GM21367 (cell line): ENCODE data around the gene CLIC5.
"Not testable (repeated sequence)": the region's sequence is repeated elsewhere in the genome, so short reads cannot be mapped to it uniquely, and the experiment has no call there.

Experiments used
- ATAC-seq: cut with Tn5 transposase; IDR thresholded peaks from one replicate; pipeline ENCODE4 v1.9.1; 2021; ENCODE audit not compliant: unreplicated experiment

The CLIC5 gene

GRCh38 chr6:45929421-45930361 lies 86.0 kb downstream of the CLIC5 start:
- no peak for ATAC-seq

DNA sequence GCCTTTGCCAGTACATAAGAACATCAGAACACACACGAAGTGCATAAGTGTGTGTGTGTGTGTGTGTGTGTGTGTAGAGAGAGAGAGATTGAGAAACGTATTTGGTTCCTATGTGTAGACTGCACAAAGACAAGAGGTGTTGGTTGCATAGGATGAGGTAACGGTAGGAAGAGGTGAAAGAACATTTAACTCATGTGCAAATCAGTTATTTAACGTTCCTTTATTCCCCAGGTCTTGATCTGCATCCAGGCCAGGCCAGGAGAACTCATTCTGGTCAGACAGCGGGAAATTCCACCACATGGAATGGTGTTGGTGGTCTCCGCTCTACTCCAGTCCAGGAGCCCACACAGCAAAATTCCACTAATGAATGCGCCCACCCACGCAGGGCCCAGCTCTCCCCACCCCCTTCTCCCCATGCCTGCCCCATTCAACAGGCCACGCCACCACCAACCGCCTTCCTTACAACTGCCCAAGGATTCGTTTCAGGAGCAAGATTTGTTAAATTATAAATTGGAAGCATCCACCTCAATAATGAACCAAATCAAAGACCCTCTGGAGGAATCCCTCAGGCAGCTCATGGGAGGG lies 86.8 kb downstream of the CLIC5 start:
- no peak for ATAC-seq

DNA sequence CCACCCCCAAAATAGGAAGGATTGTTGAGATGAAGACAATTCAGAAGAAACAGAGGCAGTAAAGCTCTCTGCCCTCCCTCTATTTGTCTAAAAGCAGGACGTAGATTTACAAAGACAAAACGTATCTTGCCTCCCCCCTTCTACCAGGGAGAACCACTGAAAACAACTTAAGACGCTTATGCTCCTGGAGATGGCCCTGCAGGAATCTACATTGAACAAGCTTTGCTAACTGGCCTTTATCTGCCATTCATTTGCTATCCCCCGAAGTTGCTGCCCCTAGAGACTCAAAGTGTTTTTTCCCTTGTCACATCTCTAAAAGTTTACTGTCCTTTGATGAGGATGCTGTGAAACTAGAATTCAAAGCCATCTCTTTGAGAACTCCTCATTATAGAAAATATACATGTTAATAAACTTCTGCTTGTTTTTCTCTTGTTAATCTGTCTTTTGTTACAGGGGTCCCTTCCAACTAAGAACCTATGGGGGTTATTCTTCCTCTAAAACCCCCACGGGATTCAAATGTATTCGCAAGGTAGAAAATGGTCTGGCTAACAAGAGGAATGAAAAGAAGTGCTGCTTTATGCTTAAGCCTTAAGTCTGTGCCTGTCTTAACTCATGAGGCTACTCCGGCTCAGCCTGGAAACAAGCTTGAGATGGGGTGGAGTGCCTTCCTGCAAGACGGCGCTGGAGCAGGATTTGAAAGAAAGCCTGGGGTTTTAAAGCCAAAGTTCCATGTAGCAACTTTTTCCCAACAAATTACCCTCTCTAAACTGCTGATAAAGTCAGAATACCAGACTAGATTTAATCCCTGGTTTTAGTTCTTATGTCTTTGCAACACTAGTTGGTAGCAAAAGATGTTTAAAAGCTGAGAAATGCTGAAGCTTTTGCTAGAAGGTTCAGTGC lies 88.0 kb downstream of the CLIC5 start:
- no peak for ATAC-seq

DNA sequence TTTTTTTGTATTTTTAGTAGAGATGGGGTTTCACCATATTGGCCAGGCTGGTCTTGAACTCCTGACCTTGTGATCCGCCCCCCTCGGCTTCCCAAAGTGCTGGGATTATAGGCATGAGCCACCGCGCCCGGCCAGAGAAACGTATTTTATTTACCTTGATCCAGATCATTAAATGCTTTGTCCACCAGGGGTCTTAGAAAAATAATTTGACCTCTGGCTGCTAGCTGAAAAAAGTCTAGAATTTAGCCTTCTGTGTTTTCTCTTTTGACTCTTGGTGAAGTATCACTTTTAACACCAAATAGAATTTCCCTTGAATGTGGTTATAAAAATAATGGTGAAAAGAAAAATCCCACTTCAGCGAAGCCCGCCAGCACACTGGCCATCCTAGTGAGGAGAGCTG lies 89.2 kb downstream of the CLIC5 start:
- not testable (repeated sequence) for ATAC-seq

- no peak for ATAC-seq
These were observed 90.8 kb downstream of the CLIC5 start for GRCh38 chr6:45924763-45925342.

DNA sequence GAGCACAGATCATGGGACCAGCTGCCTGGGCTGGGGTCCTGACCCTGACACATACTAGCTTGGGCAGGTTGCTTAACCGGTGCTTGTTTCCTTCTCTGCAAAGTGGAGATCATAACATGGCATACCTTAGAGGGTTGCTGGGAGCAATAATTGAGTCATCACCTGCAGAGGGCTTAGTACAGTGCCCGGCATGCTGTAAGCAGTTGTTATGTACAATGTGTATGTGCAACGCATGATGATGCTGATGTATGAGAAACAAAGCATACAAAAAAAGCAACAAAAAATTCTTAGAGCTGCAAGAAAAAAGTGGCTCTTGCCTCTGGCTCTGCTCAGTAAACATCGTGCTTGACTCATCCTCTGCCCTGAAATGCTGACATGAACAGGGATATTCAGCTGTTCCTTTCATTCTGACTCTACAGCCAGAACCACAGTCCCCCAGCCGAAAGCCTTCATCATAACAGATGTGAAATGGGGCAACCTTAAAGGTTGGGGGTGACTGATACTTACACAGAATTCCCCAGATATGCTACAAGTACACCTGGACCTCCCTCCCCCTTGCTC lies 91.7 kb downstream of the CLIC5 start:
- ATAC-seq = no peak

GRCh38 chr6:45922728-45923351 lies 92.8 kb downstream of the CLIC5 start:
- no peak for ATAC-seq

- ATAC-seq = no peak
These were observed 93.9 kb downstream of the CLIC5 start for GRCh38 chr6:45921691-45922281.

- no peak for ATAC-seq
These were observed 94.7 kb downstream of the CLIC5 start for GRCh38 chr6:45920819-45921511.

DNA sequence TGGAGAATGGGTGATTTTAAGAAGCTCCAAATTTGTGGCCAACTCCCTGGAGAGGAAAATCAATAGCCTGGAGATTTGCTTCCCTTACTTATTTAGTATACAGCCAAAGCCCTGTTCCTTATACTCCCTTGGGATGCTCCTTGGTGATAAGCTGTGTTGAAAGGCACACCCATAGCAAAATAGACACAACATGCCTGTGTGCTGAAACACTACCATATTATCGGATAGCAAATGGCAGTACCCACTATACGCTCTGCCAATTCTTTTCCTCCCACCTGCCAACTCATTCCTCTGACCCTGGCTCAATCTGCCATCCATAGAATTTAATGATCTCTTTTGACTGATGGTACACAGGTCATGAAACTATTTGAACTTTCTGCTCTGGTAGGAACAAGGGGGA lies 98.2 kb downstream of the CLIC5 start:
- no peak for ATAC-seq

- ATAC-seq = no peak
These were observed 99.0 kb downstream of the CLIC5 start for GRCh38 chr6:45916692-45917091.

DNA sequence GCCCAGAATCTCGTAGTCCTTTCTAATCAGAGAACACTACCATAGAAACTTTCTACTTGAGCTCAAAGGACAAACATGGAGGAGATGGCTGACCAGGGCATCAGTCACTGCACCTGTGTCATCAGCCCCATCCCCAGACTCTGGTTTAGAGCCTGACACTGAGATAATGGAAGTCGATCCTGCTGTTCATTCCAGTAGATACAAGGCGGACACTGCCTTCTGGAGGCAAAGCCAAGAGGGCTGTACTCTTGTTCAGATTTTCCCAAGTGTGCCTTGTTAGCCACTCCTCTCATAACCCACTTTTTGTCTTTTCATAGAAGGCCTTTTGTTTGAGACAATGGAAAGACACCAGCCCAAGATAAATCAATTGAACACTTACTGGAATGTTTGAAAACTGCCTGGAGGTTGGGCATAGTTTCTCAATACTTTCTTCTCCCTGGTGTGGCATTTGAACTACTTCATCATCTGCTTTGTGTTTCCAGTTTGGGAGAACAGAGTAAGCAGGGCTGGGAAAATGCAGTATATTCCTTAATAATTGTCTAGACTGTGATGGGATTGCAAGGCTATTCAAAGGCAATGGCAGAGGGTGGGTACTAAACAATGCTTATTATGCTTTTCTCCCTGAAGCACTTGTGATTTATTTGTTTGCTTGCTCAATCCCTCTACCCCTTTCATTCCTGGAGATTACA lies 99.7 kb downstream of the CLIC5 start:
- ATAC-seq = no peak

DNA sequence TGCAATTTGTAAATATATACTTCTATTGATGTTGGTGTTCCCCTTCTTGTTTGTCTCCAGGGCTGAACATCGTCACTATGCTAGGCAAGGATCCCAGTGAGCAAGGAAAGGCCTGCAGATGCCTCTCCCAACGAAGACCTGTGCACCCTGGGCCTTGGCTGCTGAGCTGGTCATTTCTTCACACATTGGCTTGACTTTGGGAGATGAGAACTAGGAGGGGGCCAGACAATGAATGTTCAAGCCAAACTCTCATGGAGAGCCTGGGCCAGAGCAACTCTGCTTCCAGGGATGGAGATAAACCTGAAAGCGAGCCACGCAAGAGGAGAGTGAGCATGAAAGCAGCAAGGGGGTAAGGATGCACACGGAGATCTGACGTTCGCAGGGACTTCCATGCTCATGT lies 104.0 kb downstream of the CLIC5 start:
- no peak for ATAC-seq

DNA sequence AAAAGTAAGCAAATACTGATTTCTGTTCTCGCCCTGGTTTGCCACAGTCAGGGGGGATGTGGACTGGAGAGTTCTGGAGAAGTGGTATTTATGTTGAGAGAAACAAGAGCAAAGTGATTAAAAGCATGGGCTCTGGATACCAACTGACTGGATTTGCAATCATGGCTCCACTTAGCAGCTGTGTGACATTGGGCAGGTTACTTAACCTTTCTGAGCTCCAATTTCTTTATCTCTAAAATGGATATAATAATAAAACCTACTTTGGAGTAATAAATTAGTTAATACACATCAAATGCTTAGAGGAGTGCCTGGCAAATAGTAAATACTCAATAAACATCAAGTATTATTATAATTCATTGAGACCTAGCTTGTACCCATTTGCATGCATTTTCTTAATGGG lies 111.7 kb downstream of the CLIC5 start:
- no peak for ATAC-seq

DNA sequence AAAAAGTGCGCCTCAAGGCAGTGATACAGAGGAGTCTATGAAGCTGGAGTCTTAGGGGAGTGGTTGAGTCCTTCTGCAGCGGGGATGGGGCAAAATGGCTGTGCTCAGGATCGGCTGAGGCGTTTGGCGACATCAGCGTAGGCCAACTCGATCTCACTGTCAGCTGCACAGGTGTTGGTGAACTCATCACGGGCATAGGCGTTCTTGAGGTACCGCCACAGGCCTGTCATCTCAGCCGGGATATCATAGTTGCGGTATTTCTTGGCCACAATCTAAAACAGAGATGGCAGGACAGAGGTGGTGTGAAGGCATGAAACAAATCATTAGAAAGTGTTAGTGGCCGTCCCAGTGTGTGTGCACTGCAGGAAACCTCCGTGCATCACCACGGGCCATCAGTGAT lies 112.7 kb downstream of the CLIC5 start:
- ATAC-seq = no peak

DNA sequence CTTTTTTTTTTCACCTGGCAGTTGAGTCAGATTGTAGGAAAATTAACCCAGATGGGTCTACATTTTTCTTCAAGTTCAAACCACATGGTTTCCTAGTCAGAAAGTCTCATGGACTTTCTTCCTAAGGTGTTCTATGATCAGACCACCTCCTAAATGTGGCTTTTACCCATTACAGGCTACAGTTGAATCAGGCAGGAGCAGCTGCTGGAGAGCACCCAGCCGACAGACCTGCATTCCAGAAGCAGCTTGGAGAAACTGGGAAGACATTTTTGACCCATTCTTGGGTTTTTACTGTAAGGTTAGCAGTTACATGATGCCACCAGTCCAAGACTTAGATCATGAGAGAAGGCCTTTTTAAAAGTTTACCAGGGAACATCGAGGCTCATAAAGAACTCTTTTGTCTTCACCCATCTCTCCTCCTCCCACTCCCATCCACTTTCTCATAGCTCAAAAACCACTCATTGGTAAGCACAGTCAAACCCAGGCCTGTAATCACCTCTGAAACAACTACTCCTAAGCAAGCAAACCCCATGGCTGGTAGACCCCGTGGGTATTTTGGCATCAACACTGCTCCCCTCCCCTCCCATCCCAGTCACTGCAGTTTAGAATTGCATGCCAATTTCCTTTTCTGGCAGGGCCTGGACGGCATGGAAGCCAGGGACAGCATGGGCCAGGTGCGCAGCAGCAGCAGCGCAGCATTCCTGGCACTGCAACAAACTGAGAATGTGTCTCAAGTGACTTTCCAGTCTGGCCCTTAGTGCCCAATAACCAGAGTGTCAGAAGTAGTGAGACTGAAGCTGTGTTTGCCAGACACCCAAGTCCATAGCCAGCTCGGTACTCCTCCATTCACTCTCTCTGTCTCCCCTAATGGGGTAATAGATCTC lies 113.7 kb downstream of the CLIC5 start:
- no peak for ATAC-seq

DNA sequence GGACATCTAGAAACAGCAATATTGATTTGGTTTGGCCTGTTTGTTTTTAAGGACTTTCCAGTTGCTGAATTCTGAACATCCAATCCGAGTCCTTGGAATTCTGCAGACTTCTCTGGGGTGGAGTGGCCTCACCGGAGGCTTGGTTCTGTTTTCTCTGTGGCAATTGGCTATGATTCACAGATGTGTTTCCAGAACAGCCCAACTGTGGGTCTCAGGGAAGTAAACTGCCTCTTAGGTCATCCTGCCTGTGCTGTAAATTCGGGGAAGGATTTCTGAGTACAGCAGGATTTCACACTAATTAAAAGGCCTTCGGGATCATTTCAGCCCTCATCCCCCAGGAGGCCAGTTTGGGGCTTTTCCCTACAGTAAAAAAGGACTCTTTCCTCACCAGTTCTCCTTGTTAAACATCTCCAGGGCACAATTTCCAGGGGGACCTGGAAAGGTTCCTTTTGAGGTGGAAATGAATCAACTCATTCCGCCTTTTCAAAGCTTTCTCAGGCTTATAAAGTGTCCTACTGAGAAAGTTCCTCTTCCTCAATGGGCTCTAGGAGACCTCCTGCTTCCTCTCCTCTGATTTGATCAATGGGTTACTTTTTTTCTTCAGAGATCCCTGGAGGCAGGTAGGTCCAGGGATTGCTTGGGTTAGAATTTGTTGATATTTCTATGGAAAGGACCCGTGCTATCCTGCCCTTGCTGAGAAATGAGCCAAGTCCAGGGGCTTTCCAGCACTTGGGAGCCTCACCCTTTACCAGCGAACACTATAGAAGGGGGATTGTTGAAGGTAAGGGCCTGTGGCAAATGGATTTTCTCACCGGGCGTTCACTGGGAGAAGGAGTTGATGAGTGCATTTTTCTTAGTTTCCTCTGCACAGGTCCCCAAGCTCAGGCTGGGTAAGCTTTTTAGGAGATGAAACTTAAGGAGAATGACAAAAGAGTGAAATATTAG lies 114.6 kb downstream of the CLIC5 start:
- no peak for ATAC-seq
